Measurements from ENCODE around the gene SLC9A4.

The SLC9A4 gene, protein sequence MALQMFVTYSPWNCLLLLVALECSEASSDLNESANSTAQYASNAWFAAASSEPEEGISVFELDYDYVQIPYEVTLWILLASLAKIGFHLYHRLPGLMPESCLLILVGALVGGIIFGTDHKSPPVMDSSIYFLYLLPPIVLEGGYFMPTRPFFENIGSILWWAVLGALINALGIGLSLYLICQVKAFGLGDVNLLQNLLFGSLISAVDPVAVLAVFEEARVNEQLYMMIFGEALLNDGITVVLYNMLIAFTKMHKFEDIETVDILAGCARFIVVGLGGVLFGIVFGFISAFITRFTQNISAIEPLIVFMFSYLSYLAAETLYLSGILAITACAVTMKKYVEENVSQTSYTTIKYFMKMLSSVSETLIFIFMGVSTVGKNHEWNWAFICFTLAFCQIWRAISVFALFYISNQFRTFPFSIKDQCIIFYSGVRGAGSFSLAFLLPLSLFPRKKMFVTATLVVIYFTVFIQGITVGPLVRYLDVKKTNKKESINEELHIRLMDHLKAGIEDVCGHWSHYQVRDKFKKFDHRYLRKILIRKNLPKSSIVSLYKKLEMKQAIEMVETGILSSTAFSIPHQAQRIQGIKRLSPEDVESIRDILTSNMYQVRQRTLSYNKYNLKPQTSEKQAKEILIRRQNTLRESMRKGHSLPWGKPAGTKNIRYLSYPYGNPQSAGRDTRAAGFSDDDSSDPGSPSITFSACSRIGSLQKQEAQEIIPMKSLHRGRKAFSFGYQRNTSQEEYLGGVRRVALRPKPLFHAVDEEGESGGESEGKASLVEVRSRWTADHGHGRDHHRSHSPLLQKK

DNA sequence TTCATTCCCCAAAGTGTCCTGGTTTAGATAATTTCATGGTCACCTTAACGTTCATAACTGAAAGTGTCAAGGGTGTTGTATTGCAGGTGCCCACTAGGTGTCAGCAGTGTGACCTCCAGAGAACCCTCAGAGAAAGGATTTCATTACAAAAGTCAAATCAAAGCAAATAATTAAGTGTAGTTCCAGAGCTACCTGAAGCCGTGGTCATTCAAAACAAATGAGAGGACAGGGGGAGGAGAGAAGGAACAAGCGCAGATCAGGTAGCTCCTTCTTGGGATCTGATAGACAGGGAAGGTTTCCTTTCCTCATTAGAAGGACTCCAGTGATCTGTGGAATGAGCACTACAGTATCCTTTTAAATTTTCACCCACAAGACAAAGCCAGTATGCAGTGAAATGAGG lies at the start of gene SLC9A4:
TSS of gene SLC9A4 (plus strand) at position 207 of the 400 bp plus-strand sequence. CDS start 534 bp downstream, outside the sequence.
- DNase-seq: peak; percentile 3

- no peak for DNase-seq
These were observed 49.7 kb upstream of the SLC9A4 start for GRCh38 chr2:102423368-102423767.

DNA sequence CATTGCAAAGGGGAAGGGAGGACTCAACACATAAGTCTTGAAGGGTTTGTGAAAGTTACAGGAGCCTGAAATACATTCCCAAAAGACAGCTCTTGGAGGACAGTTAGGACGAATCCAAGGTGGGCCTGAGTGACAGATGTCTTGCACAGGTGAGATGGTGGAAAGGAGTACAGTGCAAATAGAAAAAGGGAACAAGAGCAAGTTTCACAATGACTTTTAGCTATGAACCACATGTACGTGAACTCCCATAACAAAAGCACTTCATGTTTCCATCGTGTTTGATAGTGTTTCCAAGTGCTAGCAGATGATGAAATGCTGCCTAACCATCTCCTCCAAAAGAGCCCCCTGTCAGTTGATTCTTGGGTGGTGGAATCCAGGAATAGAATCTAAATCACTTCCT lies 48.3 kb upstream of the SLC9A4 start:
- no peak for DNase-seq

DNA sequence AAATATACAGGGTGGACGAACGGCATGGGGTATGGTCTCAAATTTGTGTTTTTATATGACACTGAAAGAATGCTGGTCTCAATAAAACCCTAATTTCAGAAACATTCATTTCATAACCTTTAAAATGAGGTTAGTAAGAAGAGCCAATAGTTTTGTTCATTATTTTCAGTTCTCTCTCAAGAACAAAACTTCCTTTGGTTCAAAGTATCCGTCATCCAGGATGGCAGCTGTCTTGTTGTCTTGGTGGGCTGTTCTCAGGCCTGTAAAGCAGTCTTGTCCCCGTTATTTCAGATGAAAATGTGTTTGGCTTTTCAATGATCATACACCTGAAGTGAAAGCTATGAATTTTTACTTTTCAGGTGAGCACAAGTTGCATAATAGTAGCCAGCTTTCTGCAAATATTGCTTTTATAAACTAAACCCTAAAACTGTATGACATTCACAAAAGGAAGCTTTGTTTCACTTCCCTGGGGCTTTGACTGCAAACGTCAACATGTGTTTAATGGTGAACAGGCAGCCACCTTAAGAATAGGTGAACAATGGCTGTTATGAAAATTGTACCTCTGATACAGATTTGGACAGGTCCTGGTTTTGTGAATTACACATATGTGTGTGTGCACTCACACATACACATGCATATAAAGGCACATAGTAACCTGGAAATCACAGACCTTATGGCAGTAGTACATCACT lies 47.4 kb upstream of the SLC9A4 start:
- DNase-seq: no peak

DNA sequence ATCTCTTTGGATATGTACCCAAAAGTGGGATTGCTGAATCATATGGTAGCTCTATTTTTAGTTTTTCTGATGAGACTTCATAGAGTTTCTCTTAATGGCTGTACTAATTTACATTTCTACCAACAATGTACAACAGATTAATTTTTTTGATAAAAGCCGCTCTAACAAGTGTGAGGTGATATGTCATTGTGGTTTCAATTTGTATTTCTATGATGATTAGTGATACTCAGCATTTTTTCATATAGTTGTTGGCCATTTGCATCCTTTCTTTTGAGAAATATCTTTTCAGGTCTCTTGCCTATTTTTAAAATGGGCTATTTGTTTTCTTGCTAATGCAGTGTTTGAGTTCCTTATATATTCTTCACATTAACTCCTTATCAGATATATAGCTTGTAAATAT lies 45.8 kb upstream of the SLC9A4 start:
- no peak for DNase-seq

- no peak for DNase-seq
These were observed 44.5 kb upstream of the SLC9A4 start for GRCh38 chr2:102428573-102428972.

- no peak for DNase-seq
These were observed 40.6 kb upstream of the SLC9A4 start for GRCh38 chr2:102432386-102432785.

GRCh38 chr2:102433973-102434654 lies 38.9 kb upstream of the SLC9A4 start:
- DNase-seq: no peak

GRCh38 chr2:102434655-102435381 lies 38.2 kb upstream of the SLC9A4 start:
- no peak for DNase-seq

- no peak for DNase-seq
These were observed 37.3 kb upstream of the SLC9A4 start for GRCh38 chr2:102435741-102436140.

- DNase-seq: no peak
These were observed 36.7 kb upstream of the SLC9A4 start for GRCh38 chr2:102436323-102436722.

- DNase-seq: no peak
These were observed 35.9 kb upstream of the SLC9A4 start for GRCh38 chr2:102437122-102437521.

DNA sequence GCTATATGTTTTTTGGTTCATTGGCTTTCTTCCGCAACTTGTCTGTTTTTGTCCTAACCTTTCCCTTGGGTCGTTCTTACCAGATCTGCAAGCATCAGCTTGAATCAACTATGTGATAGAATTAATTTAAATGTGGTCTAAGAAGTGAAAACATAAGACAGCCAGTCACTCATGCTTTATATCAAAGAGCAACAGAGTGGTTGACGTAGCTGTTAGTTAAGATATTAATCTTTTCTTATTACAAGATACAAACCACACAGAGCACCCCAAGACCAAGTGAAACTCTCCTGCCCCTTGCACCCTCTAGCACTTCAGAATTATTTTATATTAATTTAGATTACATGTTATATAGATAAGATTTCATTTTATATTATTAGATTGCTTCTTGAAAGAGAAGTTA lies 34.9 kb upstream of the SLC9A4 start:
- no peak for DNase-seq

GRCh38 chr2:102438578-102438977 lies 34.4 kb upstream of the SLC9A4 start:
- no peak for DNase-seq

DNA sequence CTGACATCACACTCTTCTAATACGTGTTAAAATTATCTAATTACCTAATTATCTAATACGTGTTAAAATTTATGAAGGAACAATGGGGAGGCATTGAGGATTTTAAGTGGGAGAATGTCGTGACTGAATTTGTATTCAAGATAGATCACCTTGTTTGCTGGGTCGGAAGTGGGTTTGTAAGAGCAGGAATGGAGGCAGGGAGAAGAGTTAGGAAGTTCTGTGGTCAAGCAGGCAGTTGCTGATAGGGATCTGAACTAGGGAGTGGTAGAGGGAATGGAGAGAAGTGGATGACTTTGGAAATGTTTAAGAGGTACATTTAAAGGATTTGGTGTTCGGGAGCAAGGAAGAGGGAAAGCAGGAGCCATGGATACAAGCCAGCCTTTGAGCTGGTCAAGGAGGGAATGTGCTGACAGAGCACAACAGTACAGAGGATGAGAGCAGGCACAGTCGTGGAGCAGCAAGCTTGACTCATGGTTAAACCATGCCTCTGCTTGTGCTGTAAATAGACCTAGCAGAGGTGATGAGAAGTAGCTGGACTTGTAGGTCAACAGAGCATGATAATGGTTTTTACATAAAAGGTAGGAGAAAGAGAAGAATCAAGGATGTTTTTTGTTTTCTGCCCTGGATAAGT lies 33.8 kb upstream of the SLC9A4 start:
- DNase-seq: no peak

GRCh38 chr2:102442967-102443828 lies 29.8 kb upstream of the SLC9A4 start:
- no peak for DNase-seq

- DNase-seq: no peak
These were observed 28.8 kb upstream of the SLC9A4 start for GRCh38 chr2:102444233-102444632.

DNA sequence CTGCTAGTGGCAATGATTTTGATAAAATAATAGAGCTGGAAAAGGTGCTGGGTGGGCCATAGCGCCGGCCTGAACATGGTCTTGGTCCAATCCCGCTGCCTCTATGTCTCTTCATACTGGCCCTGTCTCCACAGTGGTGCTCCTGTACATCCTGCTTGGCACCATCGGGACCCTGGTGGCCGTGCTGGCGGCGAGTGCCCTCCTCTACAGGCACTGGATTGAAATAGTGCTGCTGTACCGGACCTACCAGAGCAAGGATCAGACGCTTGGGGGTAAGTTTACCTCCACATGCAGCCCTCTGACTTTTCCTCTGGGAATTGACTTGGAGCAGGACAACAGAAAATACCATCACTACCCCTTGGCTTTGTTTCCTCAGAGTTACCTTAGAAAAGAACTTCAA lies 26.1 kb upstream of the SLC9A4 start:
- no peak for DNase-seq

DNA sequence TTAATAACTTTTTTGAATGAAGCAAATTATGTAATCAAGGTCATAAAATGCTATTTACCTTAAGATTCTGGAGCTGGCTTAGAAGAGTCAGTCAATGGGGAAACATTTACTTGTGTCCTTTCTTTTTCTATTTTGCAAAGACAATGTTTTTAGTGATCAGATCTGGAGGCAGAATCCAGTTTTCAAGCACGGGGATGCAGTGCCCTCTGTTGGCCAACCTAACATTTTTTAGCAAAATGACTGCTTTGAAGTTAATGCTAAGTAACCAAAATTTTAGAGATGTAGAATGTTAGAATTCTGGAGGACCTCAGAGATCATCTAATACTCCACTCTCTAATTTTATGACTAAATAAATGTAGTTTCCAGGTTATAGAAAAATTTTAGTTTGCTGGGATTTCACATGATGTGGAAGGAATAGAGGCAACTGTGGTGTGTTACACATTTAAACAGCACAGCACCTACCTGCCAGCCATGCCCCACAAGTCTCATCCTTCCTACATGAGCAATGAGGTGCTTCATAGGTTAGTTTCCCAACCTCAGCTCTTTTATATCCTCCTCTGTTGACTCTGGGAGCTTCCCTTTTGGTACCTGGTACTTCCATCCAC lies 23.6 kb upstream of the SLC9A4 start:
- DNase-seq: no peak

- DNase-seq: no peak
These were observed 21.1 kb upstream of the SLC9A4 start for GRCh38 chr2:102451968-102452367.
